Spinal cord (tissue), 10 donors: ENCODE results near the gene IGSF6. TPM values are rescaled to one million over a fixed set of nuclear protein-coding genes. Genes with fewer than 3 reads are reported as not detected.
"Not testable (repeated sequence)": the region's sequence is repeated elsewhere in the genome, so short reads cannot be mapped to it uniquely, and the experiment has no call there.

Experiments
- DNase-seq, 6 donors: peaks; one replicate each; pipeline versions ENCODE4 v3.0.0 to v3.0.0-alpha.2; 2013 to 2015; ENCODE audit warnings: low spot score in 6 of 6, low read depth in 4 of 6
- H3K27ac ChIP-seq: one replicate; pipeline ENCODE4 v1.5.1; 2013; ENCODE audit warnings: low read depth, low read length, control low read depth
- H3K27me3 ChIP-seq: one replicate; pipeline ENCODE4 v1.6.1; 2013; ENCODE audit warnings: low read length; ENCODE audit not compliant: control insufficient read depth, insufficient read depth
- H3K36me3 ChIP-seq: one replicate; pipeline ENCODE4 v1.6.1; 2013; ENCODE audit warnings: low read length; ENCODE audit not compliant: control insufficient read depth, insufficient read depth
- H3K4me1 ChIP-seq: one replicate; pipeline ENCODE4 v1.6.1; 2013; ENCODE audit warnings: low read length; ENCODE audit not compliant: control insufficient read depth, insufficient read depth
- H3K4me3 ChIP-seq: one replicate; pipeline ENCODE4 v1.5.1; 2013; ENCODE audit warnings: low read depth, low read length, control low read depth
- H3K9me3 ChIP-seq: one replicate; pipeline ENCODE4 v1.6.1; 2013; ENCODE audit warnings: low read length; ENCODE audit not compliant: control insufficient read depth, insufficient read depth
- WGBS: methylation state at CpG from one replicate; pipeline ENCODE4 v1.1.5; 2013; ENCODE audit warnings: missing lambda C conversion rate; ENCODE audit not compliant: insufficient coverage; 5-methylcytosine and 5-hydroxymethylcytosine counted together
- polyA plus RNA-seq, 2 donors: library from polyadenylated mRNA; unstranded; fragments of 120-200 nt; gene quantifications; one replicate each; pipeline ENCODE4 v1.2.1, GENCODE V29; 2013; ENCODE audit not compliant: insufficient read length in 2 of 2
- total RNA-seq, 2 donors: library from RNA; depleted of rRNA in 1 of 2; stranded (reverse); fragments of 120-200 nt in 1 of 2; fragments of >200 nt in 1 of 2; gene quantifications; one replicate each; pipeline versions ENCODE4 v1.2.3 to v1.2.4, GENCODE V29; 2013 to 2014
- donor health status: healthy.

IGSF6 gene
- total and polyA plus RNA-seq, 4 donors = 5.0 to 10.8 (median 7.2) TPM

DNA sequence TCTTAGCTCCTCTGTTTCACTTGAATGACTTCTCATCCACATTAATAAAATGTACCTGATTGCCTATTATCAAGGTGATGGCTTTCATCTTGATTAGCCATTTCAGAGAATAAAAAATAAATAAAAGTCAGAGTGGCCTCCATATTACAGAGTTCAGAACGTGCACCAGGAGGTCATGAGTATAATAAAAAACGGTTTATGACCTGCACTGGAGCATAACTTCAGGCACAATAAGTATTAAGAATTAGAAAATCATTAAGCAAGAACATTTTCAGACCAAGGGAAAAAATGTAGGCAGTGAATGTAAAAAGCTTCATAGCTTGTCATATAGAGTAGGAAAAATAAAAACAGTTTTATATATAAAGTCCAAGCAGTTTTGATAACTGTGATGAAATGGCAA is 41.6 kb downstream of the IGSF6 start:
- WGBS = no CpG with 5 or more reads among the region's 2 CpGs
- no peak overlapping the region for H3K4me3 ChIP-seq

DNA sequence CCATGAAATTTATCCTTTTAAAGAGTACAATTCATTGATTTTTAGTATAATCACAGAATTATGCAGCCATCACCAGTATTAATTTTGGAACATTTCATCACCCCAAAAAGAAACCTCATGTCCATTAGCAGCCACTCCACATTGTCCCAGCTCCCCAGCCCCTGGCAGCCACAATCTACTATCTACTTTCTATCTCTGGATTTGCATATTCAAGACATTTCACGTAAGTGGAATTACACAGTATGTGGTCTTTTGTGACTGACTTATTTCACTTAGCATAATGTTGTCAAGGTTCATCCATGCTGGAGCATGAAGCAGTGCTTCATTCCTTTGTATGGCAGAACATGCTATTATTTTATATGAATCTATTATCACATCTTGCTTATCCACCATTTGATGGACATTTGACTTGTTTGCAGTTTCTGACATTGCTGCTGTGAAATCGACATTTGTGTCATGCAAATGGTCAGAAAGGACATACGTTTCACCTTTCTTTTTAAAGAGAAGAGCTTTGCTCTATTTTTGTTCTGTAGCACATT is 42.3 kb downstream of the IGSF6 start:
- H3K4me3 ChIP-seq = no peak overlapping the region
- 93% methylated on average over 2 of the region's 3 CpGs for WGBS
- no peak for DNase-seq
- H3K27ac ChIP-seq = no peak overlapping the region
- no peaks in the 10 kb centered on the region for H3K36me3 ChIP-seq
- peaks cover 18% of the 10 kb centered on the region for H3K4me1 ChIP-seq
- no peaks in the 10 kb centered on the region for H3K27me3 ChIP-seq
- H3K9me3 ChIP-seq = no peaks in the 10 kb centered on the region

More for the DNA sequence above, 41.6 kb downstream of the IGSF6 start:
- peak in 1 of 6 donors; percentile 20 for DNase-seq
- no peak overlapping the region for H3K27ac ChIP-seq
- H3K27me3 ChIP-seq = no peaks in the 10 kb centered on the region
- no peaks in the 10 kb centered on the region for H3K9me3 ChIP-seq
- H3K36me3 ChIP-seq = no peaks in the 10 kb centered on the region
- H3K4me1 ChIP-seq = peaks cover 13% of the 10 kb centered on the region

DNA sequence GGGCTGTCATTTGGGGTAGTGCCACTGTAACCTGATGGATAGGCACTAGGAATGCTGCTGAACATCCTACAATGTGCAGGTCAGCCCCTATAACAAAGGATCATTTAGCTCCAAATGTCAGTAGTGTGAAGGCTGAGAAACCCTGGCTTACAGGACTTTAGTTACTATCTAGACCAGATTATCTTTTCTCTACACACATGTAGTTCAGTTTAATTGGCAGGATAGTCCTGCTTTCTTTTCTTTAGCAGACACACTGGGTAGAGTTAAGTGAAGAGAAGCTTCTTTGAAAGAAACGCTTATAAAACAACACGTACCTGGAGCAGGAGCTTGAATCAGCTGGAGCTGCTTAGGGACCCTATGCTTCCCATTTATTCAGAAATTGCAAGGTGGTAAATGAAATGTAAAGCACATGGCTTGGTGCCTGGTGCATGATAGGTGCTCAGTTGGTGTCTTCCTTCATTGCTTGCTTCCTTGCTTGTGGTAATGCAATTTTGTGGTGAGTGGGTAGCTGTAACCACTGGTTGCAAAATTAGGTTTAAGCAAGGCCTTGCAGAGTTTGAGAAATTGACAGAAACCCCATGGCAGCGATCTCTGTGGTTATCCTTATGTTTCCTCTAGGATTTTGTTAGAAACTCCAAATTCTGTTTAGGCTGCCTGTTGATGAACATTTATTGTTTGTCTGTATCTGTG is 43.6 kb downstream of the IGSF6 start:
- no peak overlapping the region for H3K4me3 ChIP-seq
- peak in 1 of 6 donors; percentile 66 for DNase-seq
- H3K9me3 ChIP-seq = no peaks in the 10 kb centered on the region
- H3K27me3 ChIP-seq = no peaks in the 10 kb centered on the region
- H3K27ac ChIP-seq = no peak overlapping the region
- H3K36me3 ChIP-seq = no peaks in the 10 kb centered on the region
- peaks cover 18% of the 10 kb centered on the region for H3K4me1 ChIP-seq
- 57% methylated on average over 1 of the region's 3 CpGs for WGBS

DNA sequence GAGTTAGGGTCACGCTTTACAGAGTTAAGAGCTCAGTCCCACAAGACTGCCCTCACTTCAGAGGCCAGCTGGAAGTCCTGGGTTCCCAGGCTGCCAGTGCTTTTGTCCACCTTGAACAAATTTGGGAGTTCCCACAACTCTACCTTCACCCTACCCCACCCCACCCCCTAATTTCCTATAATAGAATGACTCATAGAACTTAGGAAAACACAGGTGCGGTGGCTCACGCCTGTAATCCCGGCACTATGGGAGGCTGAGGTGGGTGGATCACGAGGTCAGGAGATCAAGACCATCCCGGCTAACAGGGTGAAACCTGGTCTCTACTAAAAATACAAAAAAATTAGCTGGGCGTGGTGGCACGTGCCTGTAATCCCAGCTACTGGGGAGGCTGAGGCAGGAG is 46.6 kb downstream of the IGSF6 start:
- peaks cover 25% of the 10 kb centered on the region for H3K4me1 ChIP-seq
- H3K9me3 ChIP-seq, DNase-seq, H3K27me3 ChIP-seq, H3K27ac ChIP-seq, H3K4me3 ChIP-seq, H3K36me3 ChIP-seq: not testable (repeated sequence)
- WGBS = 97% methylated on average over 5 of the region's 8 CpGs

DNA sequence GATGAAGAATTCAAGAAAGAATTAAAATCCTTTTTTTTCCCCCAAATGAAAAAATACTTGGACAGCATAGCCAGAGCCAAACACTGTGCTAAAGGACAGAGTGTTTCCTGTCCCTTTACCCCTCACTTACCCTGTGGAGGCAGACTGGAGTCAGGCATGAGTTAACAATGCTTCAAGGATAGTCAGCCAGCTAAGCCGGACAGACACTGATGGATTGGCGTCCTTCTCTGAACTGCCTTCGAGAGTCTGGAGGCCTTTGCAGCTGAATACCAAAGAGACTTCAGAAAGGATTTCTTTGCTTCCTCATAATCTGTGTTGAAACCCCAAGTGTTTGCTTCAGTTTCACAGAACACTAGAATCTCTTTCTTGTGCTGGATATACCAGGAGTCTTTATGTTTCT is 48.5 kb downstream of the IGSF6 start:
- no peaks in the 10 kb centered on the region for H3K27me3 ChIP-seq
- no peaks in the 10 kb centered on the region for H3K9me3 ChIP-seq
- H3K36me3 ChIP-seq = no peaks in the 10 kb centered on the region
- no peak overlapping the region for H3K4me3 ChIP-seq
- WGBS = 8% methylated on average over 3 of the region's 3 CpGs
- H3K4me1 ChIP-seq = peaks cover 25% of the 10 kb centered on the region
- H3K27ac ChIP-seq = peak overlapping the region; percentile 16
- peak in 3 of 6 donors; percentile 51 to 83 (median 72) for DNase-seq

DNA sequence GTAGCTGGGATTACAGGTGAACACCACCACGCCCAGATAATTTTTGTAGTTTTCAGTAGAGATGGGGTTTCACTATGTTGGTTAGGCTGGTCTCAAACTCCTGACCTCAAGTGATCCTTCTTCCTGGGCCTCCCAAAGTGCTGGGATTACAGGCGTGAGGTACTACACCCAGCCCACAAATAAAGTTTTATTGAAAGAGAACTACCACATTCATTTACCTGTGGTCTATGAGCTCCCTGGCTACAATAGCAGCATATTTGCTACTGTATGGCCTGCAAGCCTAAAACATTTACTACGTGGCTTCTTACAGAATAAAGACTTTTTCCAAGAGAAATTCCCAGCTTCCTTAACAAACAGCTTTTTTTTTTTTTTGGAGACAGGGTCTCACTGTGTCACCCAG is 49.6 kb downstream of the IGSF6 start:
- no peak for DNase-seq
- no peak overlapping the region for H3K4me3 ChIP-seq
- H3K27ac ChIP-seq = no peak overlapping the region
- WGBS = 83% methylated on average over 1 of the region's 3 CpGs
- no peaks in the 10 kb centered on the region for H3K9me3 ChIP-seq
- H3K36me3 ChIP-seq = no peaks in the 10 kb centered on the region
- H3K27me3 ChIP-seq = no peaks in the 10 kb centered on the region
- H3K4me1 ChIP-seq = peaks cover 25% of the 10 kb centered on the region

DNA sequence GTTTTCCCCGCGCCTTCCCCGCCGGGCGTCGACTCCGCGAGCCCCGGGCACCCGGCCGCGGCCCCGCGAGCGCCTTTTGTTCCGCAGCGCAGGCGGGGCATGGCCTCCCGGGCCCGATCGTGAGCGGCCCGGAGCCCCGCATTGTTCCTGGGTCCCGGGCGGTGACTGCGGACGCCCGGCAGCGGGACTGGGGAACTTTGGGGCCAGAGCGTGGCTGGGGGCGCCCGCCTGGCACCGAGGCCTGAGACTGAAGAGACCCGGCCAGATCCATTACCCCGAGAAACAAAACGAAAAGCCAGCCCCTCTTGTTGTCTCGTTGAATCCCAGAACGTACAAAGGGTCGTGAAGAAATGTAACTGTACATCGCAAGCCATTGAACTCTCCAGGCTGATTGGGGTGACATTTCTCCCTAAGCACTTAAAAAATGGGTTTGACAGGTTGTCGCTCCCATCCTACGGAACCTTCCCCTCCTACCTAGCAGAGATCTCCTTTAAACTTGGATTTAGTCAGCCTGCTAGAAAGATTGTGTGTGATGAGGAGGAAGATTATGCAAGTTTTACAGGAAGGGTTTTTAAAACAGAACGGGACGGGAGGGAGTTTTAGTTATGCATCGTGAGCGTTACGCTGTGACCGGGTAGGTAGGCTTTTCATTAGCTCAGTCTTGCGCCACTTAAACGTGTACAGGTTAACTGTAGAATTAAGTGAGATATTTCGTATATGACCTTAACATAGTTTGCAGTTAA is 52.2 kb downstream of the IGSF6 start:
- H3K27me3 ChIP-seq = no peaks in the 10 kb centered on the region
- H3K36me3 ChIP-seq = no peaks in the 10 kb centered on the region
- WGBS = under 1% methylated on average over 44 of the region's 52 CpGs
- H3K9me3 ChIP-seq = no peaks in the 10 kb centered on the region
- DNase-seq = peak in 3 of 6 donors; percentile 15 to 58 (median 52)
- H3K4me3 ChIP-seq = peak overlapping the region; percentile 70
- H3K27ac ChIP-seq = peak overlapping the region; percentile 80
- H3K4me1 ChIP-seq = peaks cover 13% of the 10 kb centered on the region

DNA sequence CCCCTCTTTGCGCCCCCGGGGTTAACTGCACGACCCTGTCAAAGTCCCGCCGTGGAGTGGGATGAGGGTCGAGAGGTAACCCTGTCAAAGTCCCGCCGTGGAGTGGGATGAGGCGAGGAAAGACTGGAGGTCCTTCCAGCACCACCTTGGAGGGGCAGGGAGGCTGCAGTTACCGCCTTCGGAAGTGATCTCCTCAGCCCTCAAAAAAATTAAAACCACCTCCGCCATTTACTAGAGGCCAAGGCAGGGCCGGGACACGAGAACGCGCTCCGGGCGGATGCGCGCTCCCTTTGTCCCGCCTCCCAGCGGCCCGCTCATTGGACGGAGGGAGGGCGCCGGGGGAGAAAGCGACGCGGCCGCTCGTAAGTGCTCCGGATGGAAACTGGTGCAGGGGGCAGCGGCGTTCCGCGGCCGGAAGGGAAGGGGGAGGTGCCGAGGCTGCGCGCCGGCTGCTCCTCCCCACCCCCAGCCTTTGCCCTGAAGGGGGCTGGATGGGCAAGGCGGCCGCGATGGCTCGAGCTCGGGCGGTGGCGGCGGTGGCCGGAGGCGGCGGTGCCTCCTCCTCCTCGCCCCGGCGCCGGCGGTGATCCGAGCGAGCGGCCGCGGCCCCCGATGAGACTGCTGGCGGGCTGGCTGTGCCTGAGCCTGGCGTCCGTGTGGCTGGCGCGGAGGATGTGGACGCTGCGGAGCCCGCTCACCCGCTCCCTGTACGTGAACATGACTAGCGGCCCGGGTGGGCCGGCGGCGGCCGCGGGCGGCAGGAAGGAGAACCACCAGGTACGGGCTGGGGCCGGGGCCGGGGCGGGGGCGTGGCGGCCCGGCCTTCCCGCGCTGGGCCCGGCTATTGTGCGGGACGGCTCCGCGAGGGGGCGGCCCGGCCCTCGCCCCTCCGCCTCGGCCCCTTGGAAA is 53.0 kb downstream of the IGSF6 start, which contains the start of gene METTL9:
Gene METTL9, plus strand, starts transcription at position 456 of the 909 bp plus-strand sequence. Its CDS starts 157 bp downstream, at position 613.
- Histone ChIP-seq H3K4me1 (peaks cover 11% of the 10 kb centered on the region), H3K36me3 (no peaks in the 10 kb centered on the region), H3K27ac (peak within 1 kb of the TSS; percentile 94), H3K27me3 (no peaks in the 10 kb centered on the region), H3K4me3 (peak within 1 kb of the TSS; percentile 89), H3K9me3 (no peaks in the 10 kb centered on the region)
- peak; percentile 90 to 99 (median 94) for DNase-seq
- under 1% methylated on average over 85 of the region's 100 CpGs for WGBS

DNA sequence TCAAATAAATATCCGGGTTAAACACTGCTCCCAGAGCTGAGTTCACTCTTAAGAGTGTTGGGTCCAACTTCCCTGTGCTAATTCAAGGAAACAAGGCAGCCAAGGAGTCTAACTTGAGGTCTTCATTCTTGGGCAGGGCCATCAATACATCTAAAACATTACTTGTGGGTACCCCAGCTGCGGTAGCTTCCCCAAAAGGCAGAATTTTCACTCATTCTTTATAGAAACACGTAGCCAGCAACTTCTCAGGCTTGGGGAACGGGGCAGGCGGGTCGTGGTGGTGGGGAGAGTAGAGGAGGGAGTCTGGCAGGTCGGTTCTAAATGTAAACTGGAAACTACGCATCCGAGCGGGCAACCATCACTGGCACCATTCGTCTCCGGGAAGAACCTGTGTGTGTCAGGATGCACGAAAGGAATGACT is 53.7 kb downstream of the IGSF6 start:
- DNase-seq = no peak
- Histone ChIP-seq H3K4me1 (peaks cover 11% of the 10 kb centered on the region), H3K9me3 (no peaks in the 10 kb centered on the region), H3K27ac (peak overlapping the region; percentile 94), H3K27me3 (no peaks in the 10 kb centered on the region), H3K36me3 (no peaks in the 10 kb centered on the region), H3K4me3 (peak overlapping the region; percentile 89)
- 3% methylated on average over 11 of the region's 13 CpGs for WGBS
